H1 (cell line): ENCODE data around the gene KCNJ9. TPM values are rescaled to one million over a fixed set of nuclear protein-coding genes. Genes with fewer than 3 reads are reported as not detected.

Experiments
- CTCF ChIA-PET: fragments of 300-600 bp; sonication (Branson Sonifier 250); formaldehyde crosslinking; loops from one replicate; lab custom pipeline; 2021; ENCODE audit not compliant: partially characterized antibody; lab: Charles Lee
- POLR2A ChIA-PET: fragments of 300-600 bp; sonication (Branson Sonifier 250); formaldehyde crosslinking; loops from one replicate; lab custom pipeline; 2021; ENCODE audit warnings: inconsistent platforms; ENCODE audit not compliant: partially characterized antibody; lab: Charles Lee
- DNase-seq, 2 experiments: peaks; one replicate each; pipeline versions ENCODE4 v3.0.0 to v3.0.0-alpha.2; 2010 to 2022; ENCODE audit warnings: low spot score in 2 of 2, low read depth in 1 of 2, mixed read lengths in 1 of 2
- FAIRE-seq: peaks from 2 replicates; lab custom pipeline; 2011; peaks lifted over from hg19 to GRCh38; lab: Jason Lieb, UNC
- H2AFZ ChIP-seq: 2 replicates; pipeline ENCODE4 v1.8.1; 2012; ENCODE audit warnings: low read length, inconsistent platforms
- H2AK5ac ChIP-seq: 2 replicates; pipeline ENCODE4 v1.6.1; 2013; ENCODE audit warnings: low read depth, low read length
- H2BK120ac ChIP-seq: replicated peaks from 2 replicates; pipeline ENCODE3; 2013; ENCODE audit warnings: low read depth, low read length, inconsistent platforms
- H2BK12ac ChIP-seq: 2 replicates; pipeline ENCODE4 v1.6.1; 2013; ENCODE audit warnings: low read depth, low read length
- H2BK15ac ChIP-seq: 2 replicates; pipeline ENCODE4 v1.6.1; 2013; ENCODE audit warnings: low read length
- H2BK20ac ChIP-seq: 2 replicates; pipeline ENCODE4 v1.6.1; 2013; ENCODE audit warnings: low read length
- H2BK5ac ChIP-seq: 2 replicates; pipeline ENCODE4 v1.6.1; 2013; ENCODE audit warnings: low read depth, low read length
- H3K14ac ChIP-seq: 2 replicates; pipeline ENCODE4 v1.6.1; 2013; ENCODE audit warnings: inconsistent platforms; ENCODE audit not compliant: insufficient read length
- H3K18ac ChIP-seq: 2 replicates; pipeline ENCODE4 v1.6.1; 2013; ENCODE audit warnings: low read length; ENCODE audit errors: extremely low read depth
- H3K23ac ChIP-seq: 2 replicates; pipeline ENCODE4 v1.6.1; 2013; ENCODE audit warnings: inconsistent platforms; ENCODE audit not compliant: insufficient read length
- H3K23me2 ChIP-seq: 2 replicates; pipeline ENCODE4 v1.6.1; 2013; ENCODE audit warnings: low read depth, low read length
- H3K27ac ChIP-seq: 2 replicates; pipeline ENCODE4 v1.6.1; 2011; ENCODE audit warnings: low read depth, low read length, inconsistent platforms
- H3K27me3 ChIP-seq, 4 experiments: replicated peaks in 1 of 4; 1 replicate in 1 of 4; 2 replicates in 3 of 4; pipeline versions ENCODE4 v1.6.1 to v1.8.1; 2011 to 2013; ENCODE audit warnings: low read length in 3 of 4, mild to moderate bottlenecking in 3 of 4, inconsistent platforms in 2 of 4, mixed read lengths in 2 of 4, moderate library complexity in 1 of 4; ENCODE audit not compliant: control insufficient read depth in 3 of 4, insufficient read depth in 3 of 4; ENCODE audit errors: extremely low read depth in 1 of 4
- H3K36me3 ChIP-seq, 4 experiments: 2 replicates each; pipeline versions ENCODE4 v1.6.1 to v1.8.1; 2011 to 2013; ENCODE audit warnings: mild to moderate bottlenecking in 4 of 4, low read length in 3 of 4, moderate library complexity in 2 of 4, control low read depth in 1 of 4, inconsistent platforms in 1 of 4; ENCODE audit not compliant: insufficient read depth in 4 of 4, control insufficient read depth in 2 of 4
- H3K4ac ChIP-seq: replicated peaks from 2 replicates; pipeline ENCODE3; 2013; ENCODE audit warnings: low read length, low read depth, mixed read lengths, inconsistent platforms; ENCODE audit not compliant: insufficient read length
- H3K4me1 ChIP-seq, 4 experiments: replicated peaks in 1 of 4; 1 replicate in 1 of 4; 2 replicates in 3 of 4; pipeline versions ENCODE4 v1.6.1 to v1.8.1; 2011 to 2013; ENCODE audit warnings: low read length in 3 of 4, inconsistent platforms in 2 of 4, mixed read lengths in 1 of 4; ENCODE audit not compliant: insufficient read depth in 4 of 4, control insufficient read depth in 3 of 4
- H3K4me2 ChIP-seq, 2 experiments: 2 replicates each; pipeline versions ENCODE4 v1.6.1 to v1.8.1; 2011 to 2013; ENCODE audit warnings: low read depth in 2 of 2, low read length in 2 of 2, control low read depth in 1 of 2, inconsistent platforms in 1 of 2, mild to moderate bottlenecking in 1 of 2; ENCODE audit not compliant: insufficient read depth in 1 of 2
- H3K4me3 ChIP-seq, 4 experiments: fragments of 200-600, 300-600 bp in 1 of 4; sonication (generic), shearing (Covaris generic), sonication (Bioruptor Twin) in 1 of 4; 2 replicates each; pipeline versions ENCODE4 v1.5.1 to v1.8.1; 2011 to 2016; ENCODE audit warnings: low read length in 4 of 4, low read depth in 3 of 4, control low read depth in 2 of 4, inconsistent platforms in 2 of 4, mild to moderate bottlenecking in 2 of 4, mixed read lengths in 1 of 4, moderate library complexity in 1 of 4; ENCODE audit not compliant: insufficient read depth in 2 of 4; ENCODE audit errors: extremely low read depth in 1 of 4
- H3K56ac ChIP-seq: replicated peaks from 2 replicates; pipeline ENCODE3; 2013; ENCODE audit warnings: low read depth, mild to moderate bottlenecking, mixed read lengths, low read length, inconsistent platforms; ENCODE audit not compliant: insufficient read length
- H3K79me1 ChIP-seq: 2 replicates; pipeline ENCODE4 v1.6.1; 2013; ENCODE audit warnings: low read depth, low read length, control low read depth
- H3K79me2 ChIP-seq, 2 experiments: 2 replicates each; pipeline versions ENCODE4 v1.6.1 to v1.8.1; 2012 to 2013; ENCODE audit warnings: low read length in 2 of 2, mild to moderate bottlenecking in 2 of 2, inconsistent platforms in 1 of 2; ENCODE audit not compliant: insufficient read depth in 2 of 2, control insufficient read depth in 1 of 2
- H3K9ac ChIP-seq, 4 experiments: replicated peaks in 1 of 4; 1 replicate in 1 of 4; 2 replicates in 3 of 4; pipeline versions ENCODE4 v1.6.1 to v1.8.1; 2011 to 2013; ENCODE audit warnings: low read depth in 3 of 4, low read length in 3 of 4, control low read depth in 2 of 4, mild to moderate bottlenecking in 2 of 4, moderate library complexity in 2 of 4, inconsistent platforms in 1 of 4; ENCODE audit errors: extremely low read depth in 1 of 4
- H3K9me3 ChIP-seq, 2 experiments: 2 replicates each; pipeline versions ENCODE4 v1.6.1 to v1.8.1; 2012 to 2013; ENCODE audit warnings: mild to moderate bottlenecking in 2 of 2, moderate library complexity in 2 of 2, control low read depth in 1 of 2, inconsistent platforms in 1 of 2, low read depth in 1 of 2, low read length in 1 of 2, mixed read lengths in 1 of 2; ENCODE audit not compliant: insufficient read depth in 2 of 2
- H4K20me1 ChIP-seq, 2 experiments: replicated peaks in 1 of 2; 2 replicates each; pipeline versions ENCODE3 to v1.8.1; 2011 to 2013; ENCODE audit warnings: inconsistent platforms in 2 of 2, low read length in 2 of 2, mild to moderate bottlenecking in 1 of 2; ENCODE audit not compliant: insufficient read depth in 2 of 2, control insufficient read depth in 1 of 2
- H4K5ac ChIP-seq: 2 replicates; pipeline ENCODE4 v1.6.1; 2013; ENCODE audit warnings: low read length, low read depth, mixed read lengths, inconsistent platforms; ENCODE audit not compliant: insufficient read length
- H4K8ac ChIP-seq: 2 replicates; pipeline ENCODE4 v1.8.0; 2013; ENCODE audit warnings: mild to moderate bottlenecking, moderate library complexity, low read length, inconsistent platforms; ENCODE audit not compliant: insufficient read depth; ENCODE audit errors: extremely low read depth
- H4K91ac ChIP-seq: replicated peaks from 2 replicates; pipeline ENCODE3; 2013; ENCODE audit warnings: low read length, mixed read lengths, inconsistent platforms; ENCODE audit not compliant: insufficient read length
- BACH1 ChIP-seq: IDR thresholded peaks from 2 replicates; pipeline ENCODE4 v1.6.1; 2012; ENCODE audit warnings: low read length, improper control_type of control experiment
- BCL11A ChIP-seq, 2 experiments: IDR thresholded peaks; one replicate each; pipeline ENCODE4 v1.6.1; 2011; ENCODE audit warnings: low read depth in 2 of 2, low read length in 2 of 2, mild to moderate bottlenecking in 2 of 2
- CTBP2 ChIP-seq: IDR thresholded peaks from 2 replicates; pipeline ENCODE4 v1.7.0; 2011; ENCODE audit warnings: borderline replicate concordance, mild to moderate bottlenecking, moderate library complexity, mixed read lengths, low read length; ENCODE audit not compliant: insufficient read depth, insufficient read length
- FOSL1 ChIP-seq: IDR thresholded peaks from 2 replicates; pipeline ENCODE4 v1.6.1; 2011; ENCODE audit warnings: mild to moderate bottlenecking, low read depth, low read length, moderate library complexity; ENCODE audit not compliant: insufficient read depth
- HDAC2 ChIP-seq, 2 experiments: fragments of 300-600 bp in 1 of 2; sonication (generic) in 1 of 2; IDR thresholded peaks; 2 replicates each; pipeline ENCODE4 v1.6.1; 2011 to 2012; ENCODE audit warnings: low read depth in 2 of 2, low read length in 2 of 2, mild to moderate bottlenecking in 2 of 2, moderate library complexity in 2 of 2, borderline replicate concordance in 1 of 2, inconsistent platforms in 1 of 2
- HDAC6 ChIP-seq: IDR thresholded peaks from one replicate; pipeline ENCODE4 v1.7.1; 2012; ENCODE audit warnings: low read depth, mild to moderate bottlenecking, inconsistent platforms, low read length, moderate library complexity
- PHF8 ChIP-seq: fragments of 200-600 bp; sonication (generic); conservative IDR thresholded peaks from 2 replicates; pipeline ENCODE4 v1.7.1; 2012; ENCODE audit warnings: low read depth, mild to moderate bottlenecking, inconsistent platforms, low read length, moderate library complexity
- SUZ12 ChIP-seq: fragments of 200-600 bp; sonication (generic); IDR thresholded peaks from 2 replicates; pipeline ENCODE4 v1.6.1; 2012; ENCODE audit warnings: mild to moderate bottlenecking, inconsistent platforms, low read length, moderate library complexity, mixed read lengths
- TAF7 ChIP-seq: optimal IDR thresholded peaks from 2 replicates; pipeline ENCODE3; 2011; ENCODE audit warnings: low read depth, mild to moderate bottlenecking, inconsistent platforms, low read length, moderate library complexity, borderline replicate concordance
- WGBS, 2 experiments: shearing (Covaris generic) in 1 of 2; methylation state at CpG; one replicate each; pipeline versions ENCODE4 v1.1.6 to v1.1.7; 2013 to 2015; ENCODE audit warnings: low lambda C conversion rate in 2 of 2, mixed read lengths in 2 of 2, inconsistent platforms in 1 of 2, low coverage in 1 of 2, missing lambda C conversion rate in 1 of 2; ENCODE audit not compliant: insufficient replicate concordance in 2 of 2, insufficient coverage in 1 of 2, insufficient read length in 1 of 2; ENCODE audit errors: extremely low coverage in 1 of 2, missing lambda C conversion rate in 1 of 2; 5-methylcytosine and 5-hydroxymethylcytosine counted together
- polyA plus RNA-seq, 7 experiments: library from polyadenylated mRNA; depleted of rRNA in 3 of 7; stranded (reverse) in 5 of 7; unstranded in 2 of 7; fragments of >200 nt in 5 of 7; fragments of 200-250 nt in 2 of 7; gene quantifications; 1 replicate in 5 of 7; 2 replicates in 1 of 7; 4 replicates in 1 of 7; pipeline versions ENCODE4 v1.2.1 to v1.2.3, GENCODE V29; 2011 to 2013; ENCODE audit warnings: missing spikeins in 2 of 7, mixed read lengths in 2 of 7
- total RNA-seq: library from RNA; stranded (reverse); fragmentation: NEBNext Ultra II Directional; extraction: Animal tissue kit (Norgen Biotek cat#: 25700); gene quantifications from 2 replicates; pipeline ENCODE4 v1.2.1, GENCODE V29; 2021

KCNJ9 gene
- total and polyA plus RNA-seq, 2 of the 8 experiments (the other 6 are each of a cell fraction or from before 2014, with no cell fraction given), result 0.02 to 0.13 TPM

DNA sequence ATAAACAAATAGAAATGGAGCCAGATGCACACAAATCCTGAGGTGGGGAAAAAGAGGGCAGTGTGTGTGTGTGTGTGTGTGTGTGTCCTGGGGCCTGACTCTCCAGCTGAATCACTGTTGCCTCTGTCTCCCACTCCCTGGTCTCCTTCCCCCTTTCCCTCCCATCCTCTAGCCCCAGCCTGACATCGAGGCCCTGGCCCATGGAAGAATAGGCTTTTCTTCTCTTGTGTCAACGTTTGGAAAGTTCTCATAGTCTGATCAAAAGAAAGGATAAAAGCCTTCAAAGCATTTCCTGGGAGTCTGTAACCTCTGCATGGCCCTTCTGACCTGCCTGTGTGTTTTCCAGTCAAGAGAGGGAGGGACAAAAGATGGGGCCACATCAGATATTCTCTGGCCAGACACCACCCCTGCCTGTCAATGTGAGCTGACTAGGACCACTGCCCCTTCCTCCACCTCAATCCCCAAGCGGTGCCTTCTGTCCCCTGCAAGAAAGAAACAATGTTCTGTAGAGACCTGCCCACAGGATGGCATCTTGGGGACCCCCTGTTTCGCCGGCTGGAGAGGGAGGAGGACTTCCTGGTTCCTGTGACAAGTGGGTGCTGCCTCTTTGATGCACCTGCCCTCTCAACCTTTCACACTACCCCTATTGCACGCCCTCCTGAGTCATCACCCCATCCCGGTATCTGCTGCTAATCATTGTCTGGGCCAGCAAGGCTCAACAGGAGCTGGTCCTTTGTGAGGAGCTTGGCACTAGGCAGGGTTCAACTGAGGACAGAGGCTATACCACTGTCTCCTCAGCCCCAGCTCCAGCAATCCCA, 27.6 kb upstream of the KCNJ9 start:
- no peak for FAIRE-seq
- TF ChIP-seq BCL11A (IDR thresholded peaks at IDR 0.05; ENCODE audit: low read depth in 2 of 2, low read length in 2 of 2) (no peak), HDAC6 (no peak), BACH1 (no peak), PHF8 (no peak), SUZ12 (no peak), TAF7 (no peak), CTBP2 (no peak), HDAC2 (IDR thresholded peaks at IDR 0.05; ENCODE audit: borderline replicate concordance in 1 of 2, low read depth in 2 of 2, low read length in 2 of 2) (no peak), FOSL1 (no peak)
- H3K56ac ChIP-seq, result no peak overlapping the region

More for the DNA sequence above, 27.6 kb upstream of the KCNJ9 start:
- no peak overlapping the region for H3K27ac ChIP-seq
- H4K20me1 ChIP-seq, result no peaks in the 10 kb centered on the region
- no peak overlapping the region for H3K4me2 ChIP-seq
- no peak overlapping the region for H3K4ac ChIP-seq
- H2AK5ac ChIP-seq, result no peak overlapping the region
- no peak overlapping the region for H2BK15ac ChIP-seq
- 83% methylated on average over 7 of the region's 7 CpGs; no CpG with 5 or more reads in 1 of the 2 experiments for WGBS, 2 experiments
- no peak overlapping the region for H2BK12ac ChIP-seq
- H3K4me3 ChIP-seq, result no peak overlapping the region
- no peak overlapping the region for H3K14ac ChIP-seq
- no peak overlapping the region for H4K91ac ChIP-seq
- H3K18ac ChIP-seq, result no peak overlapping the region
- H2AFZ ChIP-seq, result no peak overlapping the region
- H3K4me1 ChIP-seq, result peaks cover 0 to 5% (median 3%) of the 10 kb centered on the region in 4 experiments; a peak in 3 of 7 replicates
- POLR2A ChIA-PET, result interaction anchor here (1.1 to 1.7 kb wide), 2 partner anchors 10 to 28 kb away, joined by 3 to 6 read pairs; no protein-coding TSS in a partner anchor
- no peak overlapping the region for H4K5ac ChIP-seq
- H3K79me1 ChIP-seq, result no peaks in the 10 kb centered on the region
- no peaks in the 10 kb centered on the region for H3K9me3 ChIP-seq
- no peak for DNase-seq
- H3K9ac ChIP-seq, result no peak overlapping the region
- no peak overlapping the region for H2BK5ac ChIP-seq
- H3K79me2 ChIP-seq, result no peaks in the 10 kb centered on the region
- H3K23ac ChIP-seq, result no peak overlapping the region
- peaks cover 0 to 3% (median under 1%) of the 10 kb centered on the region in 4 experiments; a peak in 3 of 7 replicates for H3K27me3 ChIP-seq
- H3K23me2 ChIP-seq, result no peaks in the 10 kb centered on the region
- CTCF ChIA-PET, result interaction anchor here (1.2 to 50.1 kb wide), 5 partner anchors 4 to 238 kb away, joined by 3 to 1874 read pairs (median 4); partner anchors contain the start of genes CASQ1, IGSF8, KCNJ10 and KCNJ9
- no peak overlapping the region for H2BK20ac ChIP-seq
- H3K36me3 ChIP-seq, result no peaks in the 10 kb centered on the region
- H2BK120ac ChIP-seq, result no peak overlapping the region
- H4K8ac ChIP-seq, result no peak overlapping the region
